Ovary (tissue), 3 donors: ENCODE data around the gene ZNF789.

Source experiments
- CTCF ChIP-seq, 3 donors: fragments of 450-650 bp in 2 of 3; fragments of 200-600 bp in 1 of 3; IDR thresholded peaks; one replicate each; pipeline versions ENCODE4 v1.5.1 to v1.8.0; 2016 to 2022; ENCODE audit warnings: antibody characterized with exemption in 3 of 3, mild to moderate bottlenecking in 1 of 3
- POLR2A ChIP-seq: fragments of 450-650 bp; IDR thresholded peaks from one replicate; pipeline ENCODE4 v1.6.1; 2017; ENCODE audit warnings: antibody characterized with exemption, mild to moderate bottlenecking, moderate library complexity
- donor health status: DM: no; HTN: no; CAD: no.

DNA sequence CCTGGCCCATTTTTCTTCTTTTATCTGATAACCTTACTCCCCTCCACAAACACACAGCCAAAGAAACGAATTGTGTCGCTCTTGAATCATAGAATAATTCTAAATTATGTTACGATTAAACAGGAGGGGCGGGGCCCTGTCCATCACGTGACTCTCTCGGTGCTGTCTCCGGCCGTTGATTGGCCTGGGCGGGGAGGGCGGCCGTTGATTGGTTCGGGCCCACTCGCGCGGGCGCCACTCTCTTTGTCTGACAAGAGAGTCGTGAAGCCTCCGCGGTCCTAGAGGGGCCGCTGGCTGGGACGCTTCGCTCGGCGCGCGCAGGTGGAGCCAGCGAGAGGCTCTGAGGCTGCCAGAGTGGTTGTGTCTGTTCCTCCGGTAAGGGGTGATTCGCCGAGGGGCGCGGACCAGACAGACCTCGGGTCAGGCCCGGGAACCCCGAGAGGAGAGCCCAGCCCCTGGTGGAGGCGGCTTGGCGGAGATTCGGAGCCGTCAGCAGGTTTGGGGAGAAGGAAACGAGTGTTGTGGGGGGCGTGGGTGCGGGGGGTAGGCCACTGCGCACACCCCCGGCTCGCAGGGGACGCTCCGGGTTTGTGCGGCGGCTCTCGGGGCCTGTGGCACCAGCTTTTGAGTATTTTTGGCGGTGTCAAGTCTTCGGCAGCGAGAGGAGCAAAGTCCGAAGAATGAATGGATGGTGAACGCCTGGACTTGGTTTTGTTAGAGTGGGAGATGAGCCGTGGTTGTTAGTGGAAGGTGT lies at the start of gene ZNF789:
- peak in 1 of 3 donors; percentile 18 for TF ChIP-seq CTCF (IDR thresholded peaks at IDR 0.05)
- TF ChIP-seq POLR2A: no peak
